ENCODE data around the gene QRFP. TPM values are rescaled to one million over a fixed set of nuclear protein-coding genes. Genes with fewer than 3 reads are reported as not detected.

Gene QRFP
- total RNA-seq, 1 donor from 2014 or later: not detected

DNA sequence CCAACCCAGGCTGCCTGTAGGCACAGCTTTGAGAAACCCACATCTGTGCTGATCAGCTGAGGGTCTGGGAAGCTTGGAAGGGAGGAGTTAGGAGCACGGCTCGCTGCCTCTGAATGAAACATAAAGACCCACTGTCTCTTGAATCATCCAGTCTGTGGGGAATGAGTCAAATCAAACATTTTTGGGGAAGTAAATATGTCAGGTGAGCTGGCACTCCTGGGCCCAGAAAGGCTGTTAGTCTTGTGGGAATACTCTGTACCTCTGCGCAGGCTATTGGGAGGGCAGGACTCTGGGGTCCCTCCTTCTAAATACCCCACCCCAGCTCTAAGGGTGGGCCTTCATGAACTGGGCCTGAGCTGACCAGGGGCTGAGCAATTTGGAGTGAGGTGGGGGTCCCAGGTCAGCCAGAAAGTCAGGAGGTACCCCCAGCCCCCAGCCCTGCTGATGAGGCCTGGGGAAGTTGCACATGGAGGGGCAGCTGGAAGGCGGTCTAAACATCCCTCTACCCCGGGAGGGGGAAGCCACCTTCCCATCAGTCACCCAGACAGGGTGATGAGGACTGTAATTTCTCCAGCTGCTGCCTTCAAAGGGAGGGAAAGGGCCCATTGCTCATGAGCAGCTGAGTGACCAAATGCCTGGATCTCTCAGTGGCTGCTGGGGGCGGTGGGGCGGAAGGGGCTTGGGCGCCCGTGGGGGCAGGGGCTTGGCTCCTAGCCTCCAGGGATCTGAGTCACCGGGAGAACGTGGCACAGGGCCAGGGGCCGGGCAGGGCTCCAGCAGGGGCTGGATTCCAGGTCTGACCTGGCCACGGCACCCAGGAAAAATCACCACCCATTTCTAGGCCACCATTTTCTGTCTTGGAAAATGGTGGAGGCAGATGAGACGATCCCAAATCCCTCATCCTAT is 31.6 kb upstream of the QRFP start:
- DNase-seq: peak; percentile 66
- H3K4me1 ChIP-seq: peaks cover 35% of the 10 kb centered on the region
- intact Hi-C loops (cut with micrococcal nuclease): no loop called here

DNA sequence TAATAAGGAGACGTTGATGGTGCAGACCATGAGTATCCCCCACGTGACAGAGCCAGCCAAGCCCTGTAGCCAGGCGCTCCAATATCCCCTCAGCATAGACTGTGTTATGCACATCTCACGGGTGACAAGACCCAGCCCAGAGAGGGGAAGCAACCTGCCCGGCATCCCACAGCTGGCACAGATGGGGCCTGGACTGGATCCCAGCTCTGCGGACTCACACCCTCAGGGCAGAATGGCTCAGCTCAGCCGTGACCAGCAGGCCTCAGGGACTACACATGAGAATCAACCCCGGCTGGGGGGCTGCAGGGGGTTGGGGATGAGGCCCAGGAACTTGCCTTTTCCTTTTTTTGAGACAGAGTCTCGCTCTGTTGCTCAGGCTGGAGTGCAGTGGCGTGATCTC is 30.7 kb upstream of the QRFP start:
- intact Hi-C loops (cut with micrococcal nuclease): no loop called here
- H3K36me3 ChIP-seq: no peaks in the 10 kb centered on the region
- no peak for DNase-seq
- H3K9me3 ChIP-seq (replicated peaks): no peaks in the 10 kb centered on the region
- H3K4me1 ChIP-seq: peaks cover 25% of the 10 kb centered on the region
- H3K27me3 ChIP-seq (ENCODE audit: low read depth): peaks cover 64% of the 10 kb centered on the region
- H3K27ac ChIP-seq (replicated peaks): no peak overlapping the region
- TF ChIP-seq, protein P1, sequence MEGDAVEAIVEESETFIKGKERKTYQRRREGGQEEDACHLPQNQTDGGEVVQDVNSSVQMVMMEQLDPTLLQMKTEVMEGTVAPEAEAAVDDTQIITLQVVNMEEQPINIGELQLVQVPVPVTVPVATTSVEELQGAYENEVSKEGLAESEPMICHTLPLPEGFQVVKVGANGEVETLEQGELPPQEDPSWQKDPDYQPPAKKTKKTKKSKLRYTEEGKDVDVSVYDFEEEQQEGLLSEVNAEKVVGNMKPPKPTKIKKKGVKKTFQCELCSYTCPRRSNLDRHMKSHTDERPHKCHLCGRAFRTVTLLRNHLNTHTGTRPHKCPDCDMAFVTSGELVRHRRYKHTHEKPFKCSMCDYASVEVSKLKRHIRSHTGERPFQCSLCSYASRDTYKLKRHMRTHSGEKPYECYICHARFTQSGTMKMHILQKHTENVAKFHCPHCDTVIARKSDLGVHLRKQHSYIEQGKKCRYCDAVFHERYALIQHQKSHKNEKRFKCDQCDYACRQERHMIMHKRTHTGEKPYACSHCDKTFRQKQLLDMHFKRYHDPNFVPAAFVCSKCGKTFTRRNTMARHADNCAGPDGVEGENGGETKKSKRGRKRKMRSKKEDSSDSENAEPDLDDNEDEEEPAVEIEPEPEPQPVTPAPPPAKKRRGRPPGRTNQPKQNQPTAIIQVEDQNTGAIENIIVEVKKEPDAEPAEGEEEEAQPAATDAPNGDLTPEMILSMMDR (IDR thresholded peaks at IDR 0.05; ENCODE audit: borderline replicate concordance): no peak
- H3K4me3 ChIP-seq: no peak overlapping the region

More for the DNA sequence above, 31.6 kb upstream of the QRFP start:
- Histone ChIP-seq H3K36me3 (no peaks in the 10 kb centered on the region), H3K9me3 (replicated peaks) (no peaks in the 10 kb centered on the region), H3K27ac (replicated peaks) (no peak overlapping the region), H3K27me3 (ENCODE audit: low read depth) (peaks cover 64% of the 10 kb centered on the region), H3K4me3 (no peak overlapping the region)
- TF ChIP-seq, protein P1 (IDR thresholded peaks at IDR 0.05; ENCODE audit: borderline replicate concordance): no peak

DNA sequence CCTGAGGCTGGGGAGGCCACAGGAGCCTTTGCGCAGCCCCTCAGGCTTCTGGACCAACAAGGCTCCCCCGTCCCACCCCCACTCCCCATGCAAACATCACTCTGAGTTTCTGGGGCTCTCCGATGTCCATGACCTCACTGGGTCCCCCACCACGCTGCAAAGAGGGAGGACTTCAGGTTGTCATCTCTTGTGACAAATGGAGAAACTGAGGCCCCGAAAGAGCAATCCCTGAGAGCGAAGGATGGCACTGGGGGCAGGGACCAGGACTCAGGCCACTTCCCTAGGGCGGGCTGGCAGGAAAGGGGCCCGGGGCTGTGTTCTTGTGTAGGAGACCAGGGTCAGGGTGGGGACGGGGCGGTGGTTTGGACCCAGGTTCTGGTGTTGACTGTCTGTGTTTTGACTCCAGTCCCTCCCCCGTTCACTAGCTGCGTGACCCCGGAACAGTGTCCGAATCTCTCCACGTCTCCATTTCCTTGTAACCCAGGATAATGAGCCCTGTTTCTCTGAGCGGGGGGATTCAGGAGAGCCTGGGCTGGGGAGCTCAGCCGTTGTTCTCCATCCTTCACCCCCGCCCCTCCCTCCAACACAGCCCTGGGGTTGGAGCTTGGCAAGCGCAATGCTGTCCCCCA is 28.6 kb upstream of the QRFP start:
- no peak overlapping the region for H3K27ac ChIP-seq (replicated peaks)
- peaks cover 76% of the 10 kb centered on the region for H3K27me3 ChIP-seq (ENCODE audit: low read depth)
- H3K9me3 ChIP-seq (replicated peaks): no peaks in the 10 kb centered on the region
- intact Hi-C loops (cut with micrococcal nuclease): no loop called here
- DNase-seq: no peak
- TF ChIP-seq, protein P1 (IDR thresholded peaks at IDR 0.05; ENCODE audit: borderline replicate concordance): no peak
- no peak overlapping the region for H3K4me3 ChIP-seq
- peaks cover 12% of the 10 kb centered on the region for H3K4me1 ChIP-seq
- no peaks in the 10 kb centered on the region for H3K36me3 ChIP-seq

DNA sequence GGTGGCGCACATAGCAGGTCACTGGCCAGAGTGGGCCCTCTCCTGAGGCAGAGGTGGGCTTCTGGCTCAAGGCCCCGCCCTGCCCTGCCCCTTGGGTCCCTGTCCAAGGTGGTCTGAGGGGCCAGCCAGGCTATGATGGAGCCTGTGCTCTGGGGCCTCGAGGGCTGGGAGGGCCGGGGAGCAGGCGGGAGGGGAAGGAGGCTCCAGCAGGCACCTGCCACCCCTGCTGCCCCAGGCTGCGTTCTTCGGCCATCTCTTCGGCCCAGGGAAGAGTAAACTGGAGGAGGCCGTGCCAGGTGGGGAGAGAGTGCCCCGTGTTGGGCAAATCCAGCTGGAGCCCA is 27.8 kb upstream of the QRFP start:
- TF ChIP-seq, protein P1 (IDR thresholded peaks at IDR 0.05; ENCODE audit: borderline replicate concordance): no peak
- H3K4me1 ChIP-seq: peaks cover 12% of the 10 kb centered on the region
- H3K9me3 ChIP-seq (replicated peaks): no peaks in the 10 kb centered on the region
- H3K4me3 ChIP-seq: no peak overlapping the region
- H3K27me3 ChIP-seq (ENCODE audit: low read depth): peaks cover 76% of the 10 kb centered on the region
- H3K36me3 ChIP-seq: no peaks in the 10 kb centered on the region
- intact Hi-C loops (cut with micrococcal nuclease): no loop called here
- DNase-seq: no peak
- H3K27ac ChIP-seq (replicated peaks): no peak overlapping the region

DNA sequence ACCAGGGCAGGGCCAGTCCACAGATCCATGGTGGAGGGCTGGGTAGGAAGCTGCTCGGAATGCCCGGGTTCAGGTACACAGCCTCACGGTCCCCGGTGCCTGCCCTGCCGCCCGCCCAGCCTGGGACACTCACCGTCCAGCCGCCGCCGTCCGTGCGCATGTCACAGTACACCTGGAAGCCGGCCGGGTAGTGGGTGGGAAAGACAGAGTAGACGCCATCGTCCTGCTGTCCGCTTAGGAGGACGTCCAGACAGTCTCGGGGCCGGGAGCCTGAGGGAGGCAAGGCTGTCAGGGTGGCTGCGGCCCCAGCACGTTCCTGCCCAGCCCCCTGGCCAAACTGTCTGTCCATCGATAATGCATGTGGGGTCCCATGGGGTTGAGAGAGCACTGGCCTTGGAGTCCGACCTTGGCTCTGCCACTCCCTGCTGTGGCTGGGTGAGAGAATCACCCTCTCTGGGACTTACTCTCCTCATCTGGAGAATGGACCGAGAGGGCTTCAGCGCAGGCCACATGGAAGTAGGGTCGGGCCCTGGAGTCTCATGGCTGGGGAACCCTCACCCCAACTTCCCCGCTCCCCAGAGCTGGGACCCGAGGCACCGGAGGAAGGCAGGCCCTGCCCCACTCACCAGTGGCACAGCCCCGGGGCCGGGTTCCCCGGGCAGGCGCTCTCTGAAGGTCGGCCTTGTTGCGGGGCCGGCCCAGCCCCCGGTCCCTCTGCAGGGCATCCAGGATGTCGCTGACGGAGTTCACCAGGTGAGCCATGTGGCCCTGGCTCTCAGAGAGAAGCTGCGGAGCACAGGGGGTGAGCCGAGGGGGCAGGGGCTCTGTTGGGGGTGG is 27.2 kb upstream of the QRFP start:
- no peak for DNase-seq
- peaks cover 78% of the 10 kb centered on the region for H3K27me3 ChIP-seq (ENCODE audit: low read depth)

More for the DNA sequence above, 27.2 kb upstream of the QRFP start:
- no peaks in the 10 kb centered on the region for H3K36me3 ChIP-seq
- intact Hi-C loops (cut with micrococcal nuclease): no loop called here
- no peaks in the 10 kb centered on the region for H3K9me3 ChIP-seq (replicated peaks)
- H3K4me3 ChIP-seq: no peak overlapping the region
- TF ChIP-seq, protein P1 (IDR thresholded peaks at IDR 0.05; ENCODE audit: borderline replicate concordance): no peak
- peaks cover 13% of the 10 kb centered on the region for H3K4me1 ChIP-seq
- no peak overlapping the region for H3K27ac ChIP-seq (replicated peaks)
